ENCODE data around the gene POU2F1.

- no peak for TF ChIP-seq EP300 (IDR thresholded peaks at IDR 0.05)
- TF ChIP-seq CTCF (IDR thresholded peaks at IDR 0.05), result no peak
Measured at GRCh38 chr1:167196166-167196565, 24.5 kb upstream of the POU2F1 start.

Data from tibial nerve (tissue), 4 donors.